Erythroblast (primary cell): ENCODE results near the gene KCMF1.

Source experiments
- GATA1 ChIP-seq: IDR thresholded peaks from 2 replicates; pipeline ENCODE4 v1.6.1; 2011; ENCODE audit warnings: low read depth, mild to moderate bottlenecking, control low read depth, low read length, moderate library complexity
- POLR2A ChIP-seq: IDR thresholded peaks from 2 replicates; pipeline ENCODE4 v1.6.1; 2011; ENCODE audit warnings: mild to moderate bottlenecking, low read length

DNA sequence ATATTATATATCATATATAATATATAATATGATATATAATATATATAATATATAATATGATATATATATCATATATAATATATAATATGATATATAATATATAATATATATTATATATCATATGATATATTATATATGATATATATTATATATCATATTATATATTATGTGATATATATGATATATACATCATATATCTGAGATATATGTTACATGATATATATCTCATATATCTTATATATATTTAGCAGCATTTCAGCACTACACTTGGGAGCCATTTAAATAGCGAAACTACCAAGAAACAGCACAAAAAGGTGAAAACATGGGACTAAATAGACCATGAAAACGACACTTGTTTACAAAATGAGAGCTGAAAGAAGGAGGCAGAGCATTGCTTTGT is 37.3 kb downstream of the KCMF1 start:
- TF ChIP-seq POLR2A = no peak
- no peak for TF ChIP-seq GATA1
